HG02943 (cell line): ENCODE results near the gene DCTN3.

ENCODE experiments used
- ATAC-seq: cut with Tn5 transposase; IDR thresholded peaks from one replicate; pipeline ENCODE4 v1.9.1; 2021; ENCODE audit warnings: mild to moderate bottlenecking, low read depth, moderate library complexity; ENCODE audit not compliant: unreplicated experiment

DCTN3 gene

GRCh38 chr9:34591917-34592866, 28.1 kb downstream of the DCTN3 start:
- no peak for ATAC-seq

- no peak for ATAC-seq
Observed at GRCh38 chr9:34591248-34591916, 28.9 kb downstream of the DCTN3 start.

DNA sequence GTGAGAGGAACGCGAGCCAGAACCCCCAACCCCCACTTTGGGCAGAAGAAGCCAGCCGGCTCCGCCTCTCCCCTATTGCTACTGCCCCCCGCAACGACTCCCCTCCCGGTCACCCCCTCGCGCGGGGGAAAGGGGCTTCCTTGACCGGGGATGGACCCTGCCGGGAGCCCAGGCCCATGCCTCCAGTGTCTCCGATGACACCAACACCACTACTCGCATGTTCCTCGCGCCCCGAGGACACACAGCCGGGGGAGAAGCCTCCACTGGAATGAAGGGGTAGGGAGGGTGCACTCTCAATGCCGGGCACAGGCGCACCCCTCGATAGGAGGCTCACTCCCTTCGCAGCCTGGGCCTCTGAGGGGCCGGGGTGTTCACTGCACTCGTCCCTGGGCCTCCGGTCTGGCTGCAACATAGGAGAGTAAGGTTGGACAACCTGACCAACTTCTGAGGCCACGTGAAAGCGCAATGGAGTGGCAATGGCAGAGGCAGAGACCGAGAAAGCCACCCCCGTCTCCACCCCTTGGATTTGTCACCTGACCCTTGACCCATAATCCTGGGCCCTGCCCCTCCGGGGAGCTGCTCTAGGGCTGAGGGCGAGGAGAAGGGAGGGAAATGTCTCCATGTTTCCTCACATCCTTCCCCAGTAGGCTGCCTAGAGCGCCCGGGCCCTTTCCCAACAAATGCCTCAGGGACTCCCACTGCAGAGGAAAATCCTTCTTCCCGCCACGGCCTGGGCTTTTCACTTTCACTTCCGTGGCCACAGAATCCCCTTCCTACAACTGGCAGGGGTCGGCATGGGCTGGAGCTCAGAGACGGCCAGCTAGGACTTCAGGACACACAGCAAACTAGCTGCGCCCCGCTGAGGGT, 29.7 kb downstream of the DCTN3 start:
- ATAC-seq, result no peak

- no peak for ATAC-seq
Observed at GRCh38 chr9:34589636-34590380, 30.5 kb downstream of the DCTN3 start, which contains the start of gene CNTFR. CNTFR (minus strand) TSS chr9:34589724; CDS start chr9:34568981, 20,743 bp downstream.

DNA sequence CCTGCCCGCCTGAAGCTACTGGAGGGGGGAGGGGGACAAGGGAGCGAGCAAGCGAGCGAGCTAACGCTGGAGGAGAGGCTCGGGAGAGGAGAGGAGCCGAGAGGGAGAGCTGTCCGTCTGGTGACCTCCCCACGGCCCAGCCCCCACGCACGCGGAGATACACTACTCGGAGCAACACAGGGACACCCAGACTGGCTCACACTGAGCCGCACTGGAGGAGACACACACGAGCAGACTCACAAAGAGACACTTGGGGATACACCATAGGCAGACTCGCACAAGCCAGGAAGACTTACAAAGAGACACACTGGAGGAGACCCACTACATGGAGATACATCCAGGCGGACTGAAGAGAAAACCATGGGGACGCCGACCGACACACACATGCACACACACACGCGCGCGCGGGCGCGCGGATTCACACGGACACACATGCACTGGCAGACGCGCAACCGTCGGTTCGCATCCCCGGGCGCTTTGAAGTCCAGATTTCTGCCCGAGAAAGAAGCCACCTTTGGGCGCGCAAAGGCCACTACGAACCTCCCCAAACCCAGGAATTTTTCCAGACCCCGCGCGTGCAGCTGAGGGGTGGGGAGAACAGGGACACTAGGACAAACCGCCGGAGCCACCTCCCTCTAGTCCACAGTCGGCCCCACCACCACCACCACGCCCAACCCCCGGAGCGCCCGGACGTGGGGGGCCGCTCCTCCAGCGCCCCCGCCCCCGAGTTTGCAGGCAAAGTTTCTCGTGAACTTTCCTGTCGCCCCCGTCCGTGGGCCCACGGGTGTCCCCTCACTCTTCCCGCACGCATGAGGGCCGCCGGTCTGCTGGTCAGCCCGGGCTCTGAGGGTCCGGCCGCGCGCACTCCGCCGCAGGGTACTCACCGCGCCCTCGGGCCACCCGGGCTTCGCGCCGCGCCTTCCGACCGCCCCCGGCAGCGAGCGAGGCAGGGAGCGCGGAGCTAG, 31.3 kb downstream of the DCTN3 start:
- ATAC-seq, result no peak

DNA sequence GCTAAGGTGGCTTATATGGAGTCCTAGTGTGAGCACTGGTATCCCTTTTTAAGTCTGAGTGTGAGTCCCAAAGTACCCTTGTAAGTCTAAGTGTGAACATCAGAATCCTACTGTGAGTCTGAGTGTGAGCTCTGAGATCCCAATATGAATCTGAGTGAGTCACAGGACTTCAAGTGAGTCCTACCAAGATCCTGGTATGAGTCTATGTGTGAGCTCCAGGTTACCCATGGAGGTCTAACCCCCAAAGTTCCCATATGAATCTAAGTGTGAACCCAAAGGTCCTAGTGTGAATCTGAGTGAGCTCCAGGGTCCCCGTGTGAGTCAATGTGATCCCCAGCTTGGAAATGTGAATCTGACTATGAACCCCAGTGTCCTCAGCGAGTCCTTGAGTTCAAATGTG, 33.0 kb downstream of the DCTN3 start:
- no peak for ATAC-seq

- no peak for ATAC-seq
Observed at GRCh38 chr9:34585946-34586669, 34.2 kb downstream of the DCTN3 start.

DNA sequence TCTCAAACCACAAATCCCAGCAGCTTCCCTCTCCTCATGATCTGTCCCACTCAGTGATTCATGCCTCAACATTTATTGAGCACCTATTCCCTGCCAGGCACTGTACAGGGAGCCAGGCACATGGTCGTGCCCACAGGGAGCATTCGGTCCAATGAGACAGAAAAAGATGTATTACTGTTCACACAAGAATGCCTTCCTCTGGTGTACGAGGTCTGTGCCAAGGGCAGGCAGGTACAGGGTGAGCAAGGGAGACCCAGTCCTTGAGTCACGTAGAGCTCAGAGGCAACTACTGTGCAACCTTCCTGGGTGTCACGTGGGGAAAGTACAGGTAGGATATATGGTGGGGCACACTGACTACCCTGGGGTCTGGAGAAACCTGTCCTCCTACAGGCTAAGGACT, 35.3 kb downstream of the DCTN3 start:
- no peak for ATAC-seq

DNA sequence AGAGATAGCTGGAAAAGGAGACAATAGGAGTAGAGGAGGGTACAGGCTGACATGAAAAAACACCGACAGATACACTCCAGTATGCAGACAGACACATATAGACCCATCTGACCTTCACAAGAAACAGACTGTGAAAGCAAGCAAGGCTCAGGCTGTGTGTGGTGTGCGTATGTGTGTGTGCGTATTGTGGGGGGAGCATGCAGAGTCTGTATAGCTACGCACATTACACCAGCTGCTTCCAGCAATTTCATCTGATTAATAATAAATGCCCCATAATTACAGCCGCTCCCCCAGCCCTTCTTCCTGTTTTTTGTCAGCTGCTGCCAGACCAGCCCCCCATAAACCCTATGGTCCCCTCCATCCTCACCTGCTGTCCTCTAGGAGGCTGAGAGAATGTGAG, 37.5 kb downstream of the DCTN3 start:
- ATAC-seq, result no peak

- ATAC-seq, result no peak
Observed at GRCh38 chr9:34581318-34581717, 39.0 kb downstream of the DCTN3 start.

- ATAC-seq, result no peak
Observed at GRCh38 chr9:34580358-34580757, 39.9 kb downstream of the DCTN3 start.

DNA sequence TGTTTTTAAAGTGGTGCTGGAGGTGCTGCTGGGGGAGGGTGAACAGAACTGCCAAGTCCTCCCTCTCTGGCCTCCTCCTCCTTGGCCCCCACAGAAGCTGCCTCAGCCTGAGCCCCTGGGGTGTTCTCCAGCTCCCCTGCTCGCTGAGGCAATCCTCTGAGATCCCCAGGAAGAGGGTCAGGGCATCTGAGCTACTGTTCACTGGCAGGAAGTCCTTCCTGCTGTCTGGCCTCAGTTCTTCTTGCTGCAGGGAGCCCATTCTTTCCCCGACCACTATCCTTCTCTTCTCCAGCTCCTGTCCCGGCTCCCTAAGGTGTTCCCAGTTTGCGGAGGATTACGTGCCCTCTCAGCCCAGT, 40.5 kb downstream of the DCTN3 start:
- ATAC-seq, result no peak

DNA sequence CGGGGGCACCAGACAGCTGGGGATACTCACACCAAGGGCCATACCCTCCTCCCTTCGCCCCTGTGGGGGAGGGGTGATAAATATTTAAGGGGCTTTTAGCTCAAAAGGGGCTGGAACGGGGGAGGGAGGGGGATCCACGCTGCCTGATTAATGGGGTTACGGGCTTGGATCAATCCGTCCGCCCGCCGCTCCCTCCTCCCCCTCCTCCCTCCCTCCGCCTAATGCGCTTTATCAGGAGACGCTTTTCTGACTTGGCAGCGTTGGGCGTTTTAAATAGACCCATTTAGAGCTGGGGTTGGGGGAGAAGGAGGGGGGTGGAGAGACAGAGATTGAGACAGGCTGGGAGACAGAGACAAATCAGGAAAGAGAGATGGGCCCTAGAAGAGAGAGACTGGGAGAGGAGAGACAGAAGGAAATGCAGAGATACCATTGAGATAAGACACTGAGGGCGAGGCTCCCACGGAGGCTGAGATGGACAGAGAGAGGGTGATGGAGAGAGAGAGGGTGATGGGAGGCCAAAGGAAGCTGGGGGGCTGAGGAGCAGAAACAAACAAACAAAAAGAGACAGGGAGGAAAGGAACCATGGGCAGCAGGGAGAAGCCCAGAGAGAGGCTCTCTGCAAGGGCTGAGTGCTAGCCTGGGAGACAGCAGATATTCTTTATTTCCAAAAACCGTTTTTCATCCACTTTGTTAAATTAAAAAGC, 41.0 kb downstream of the DCTN3 start:
- no peak for ATAC-seq

GRCh38 chr9:34578241-34579103, 41.8 kb downstream of the DCTN3 start:
- no peak for ATAC-seq

DNA sequence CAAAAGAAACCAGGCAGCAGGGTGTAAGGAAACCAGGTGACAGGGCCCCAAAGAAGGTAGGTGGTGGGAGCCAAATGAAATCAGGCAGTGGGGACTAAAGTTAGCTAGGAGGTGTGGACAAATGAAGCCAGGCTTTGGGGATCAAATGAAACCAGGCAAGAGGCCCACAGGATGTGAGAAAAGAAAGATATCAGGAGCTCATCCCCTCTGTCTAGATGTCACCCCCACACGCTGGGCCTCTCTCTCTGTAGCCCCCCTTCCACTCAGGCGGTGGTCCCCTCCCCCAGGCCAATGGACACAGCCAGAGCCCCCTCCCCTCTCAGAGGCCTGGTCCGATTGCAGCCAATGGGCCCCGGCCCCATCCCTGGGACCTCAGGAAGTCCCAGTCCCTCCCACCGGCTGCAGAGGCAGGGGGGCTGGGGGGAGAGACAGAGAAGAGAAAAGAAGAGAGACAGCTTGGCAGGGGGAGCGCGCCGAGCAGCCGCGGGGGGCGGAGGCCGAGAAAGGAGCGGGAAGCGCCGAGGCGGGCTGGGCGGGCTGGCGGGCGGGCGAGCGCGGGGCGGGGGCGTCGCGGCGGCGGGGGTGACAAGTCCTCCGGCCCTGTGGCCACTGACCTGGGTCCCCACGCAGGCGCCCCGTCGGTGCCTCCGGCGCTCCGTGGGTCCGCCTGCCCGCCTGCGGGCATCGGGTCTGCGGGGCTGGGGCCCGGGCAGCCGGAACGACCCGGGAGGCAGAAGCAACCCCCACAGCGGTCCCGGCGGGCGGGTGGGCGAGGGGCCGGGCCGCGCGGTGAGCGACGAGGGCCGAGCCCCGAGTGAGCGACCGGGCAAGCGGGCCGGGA, 42.7 kb downstream of the DCTN3 start:
- ATAC-seq, result no peak
